HG03565 (cell line): ENCODE data around the gene MRPS2.
"Not testable (repeated sequence)": the region's sequence is repeated elsewhere in the genome, so short reads cannot be mapped to it uniquely, and the experiment has no call there.

Experiments used
- ATAC-seq: cut with Tn5 transposase; IDR thresholded peaks from one replicate; pipeline ENCODE4 v1.9.1; 2021; ENCODE audit warnings: mild to moderate bottlenecking, moderate library complexity; ENCODE audit not compliant: unreplicated experiment

The MRPS2 gene

GRCh38 chr9:135526730-135527571 is 26.5 kb downstream of the MRPS2 start:
- no peak for ATAC-seq

- not testable (repeated sequence) for ATAC-seq
These were observed 28.5 kb downstream of the MRPS2 start for GRCh38 chr9:135528842-135529435.

GRCh38 chr9:135530146-135530545 is 29.7 kb downstream of the MRPS2 start:
- ATAC-seq = no peak

- ATAC-seq = no peak
These were observed 30.6 kb downstream of the MRPS2 start for GRCh38 chr9:135531096-135531495.

GRCh38 chr9:135533113-135533512 is 32.6 kb downstream of the MRPS2 start:
- no peak for ATAC-seq

GRCh38 chr9:135533674-135534073 is 33.2 kb downstream of the MRPS2 start:
- ATAC-seq = no peak

- ATAC-seq = not testable (repeated sequence)
These were observed 33.8 kb downstream of the MRPS2 start for GRCh38 chr9:135534192-135534711.

- ATAC-seq = not testable (repeated sequence)
These were observed 34.3 kb downstream of the MRPS2 start for GRCh38 chr9:135534826-135535225.

GRCh38 chr9:135535631-135536030 is 35.1 kb downstream of the MRPS2 start:
- not testable (repeated sequence) for ATAC-seq

- ATAC-seq = no peak
These were observed 35.7 kb downstream of the MRPS2 start for GRCh38 chr9:135536216-135536615.

- ATAC-seq = not testable (repeated sequence)
These were observed 42.9 kb downstream of the MRPS2 start for GRCh38 chr9:135543262-135543894.

- ATAC-seq = no peak
These were observed 44.6 kb downstream of the MRPS2 start for GRCh38 chr9:135544981-135545635.

- not testable (repeated sequence) for ATAC-seq
These were observed 45.2 kb downstream of the MRPS2 start, which contains the start of gene OBP2A for GRCh38 chr9:135545646-135546176. TSS of gene OBP2A (plus strand) at chr9:135546126. CDS start at chr9:135546181, 55 bp downstream.

- ATAC-seq = not testable (repeated sequence)
These were observed 46.5 kb downstream of the MRPS2 start for GRCh38 chr9:135546792-135547617.

GRCh38 chr9:135547756-135548736 is 47.6 kb downstream of the MRPS2 start:
- no peak for ATAC-seq

- ATAC-seq = not testable (repeated sequence)
These were observed 49.2 kb downstream of the MRPS2 start for GRCh38 chr9:135549478-135550343.

- no peak for ATAC-seq
These were observed 49.9 kb downstream of the MRPS2 start for GRCh38 chr9:135550344-135550918.
